Liver (tissue), 9 donors: ENCODE data around the gene TOP1. TPM values are rescaled to one million over a fixed set of nuclear protein-coding genes. Genes with fewer than 3 reads are reported as not detected.

Source experiments
- DNase-seq: peaks from one replicate; pipeline ENCODE4 v3.0.0-alpha.2; 2017; ENCODE audit warnings: low spot score
- H3K27ac ChIP-seq, 2 donors: one replicate each; pipeline ENCODE4 v1.7.0; 2013; ENCODE audit warnings: inconsistent platforms in 2 of 2, low read length in 2 of 2, control low read depth in 1 of 2, low read depth in 1 of 2, mild to moderate bottlenecking in 1 of 2
- H3K27me3 ChIP-seq, 4 donors: one replicate each; pipeline versions ENCODE4 v1.6.1 to v1.7.0; 2013; ENCODE audit warnings: low read length in 3 of 4, inconsistent platforms in 1 of 4, mild to moderate bottlenecking in 1 of 4, moderate library complexity in 1 of 4; ENCODE audit not compliant: control insufficient read depth in 4 of 4, insufficient read depth in 4 of 4
- H3K36me3 ChIP-seq, 4 donors: one replicate each; pipeline versions ENCODE4 v1.6.1 to v1.7.0; 2013; ENCODE audit warnings: low read length in 3 of 4, mild to moderate bottlenecking in 3 of 4, low read depth in 1 of 4, moderate library complexity in 1 of 4; ENCODE audit not compliant: control insufficient read depth in 4 of 4, insufficient read depth in 3 of 4
- H3K4me1 ChIP-seq, 4 donors: one replicate each; pipeline versions ENCODE4 v1.6.1 to v1.7.0; 2013; ENCODE audit warnings: low read length in 3 of 4, mild to moderate bottlenecking in 3 of 4, moderate library complexity in 1 of 4; ENCODE audit not compliant: control insufficient read depth in 4 of 4, insufficient read depth in 4 of 4
- H3K4me3 ChIP-seq, 3 donors: one replicate each; pipeline versions ENCODE4 v1.6.1 to v1.7.0; 2013; ENCODE audit warnings: low read length in 3 of 3, control low read depth in 1 of 3, low read depth in 1 of 3, mild to moderate bottlenecking in 1 of 3
- H3K9ac ChIP-seq, 2 donors: one replicate each; pipeline ENCODE4 v1.7.0; 2013; ENCODE audit warnings: low read length in 2 of 2, mild to moderate bottlenecking in 2 of 2, moderate library complexity in 2 of 2, control low read depth in 1 of 2, low read depth in 1 of 2
- H3K9me3 ChIP-seq, 4 donors: one replicate each; pipeline versions ENCODE4 v1.6.1 to v1.7.0; 2013; ENCODE audit warnings: low read length in 3 of 4; ENCODE audit not compliant: control insufficient read depth in 4 of 4
- ATF3 ChIP-seq: IDR thresholded peaks from 2 replicates; pipeline ENCODE4 v1.6.1; 2016; ENCODE audit warnings: antibody characterized with exemption
- EGR1 ChIP-seq, 2 donors: IDR thresholded peaks; 2 replicates each; pipeline ENCODE4 v1.6.1; 2016 to 2018; ENCODE audit warnings: antibody characterized with exemption in 2 of 2, low read depth in 2 of 2
- FOXA1 ChIP-seq: IDR thresholded peaks from 2 replicates; pipeline ENCODE4 v1.6.1; 2016; ENCODE audit warnings: antibody characterized with exemption
- FOXA2 ChIP-seq: IDR thresholded peaks from 2 replicates; pipeline ENCODE4 v1.6.1; 2016; ENCODE audit warnings: antibody characterized with exemption
- GABPA ChIP-seq, 2 donors: IDR thresholded peaks in 1 of 2; conservative IDR thresholded peaks in 1 of 2; 2 replicates each; pipeline ENCODE4 v1.6.1; 2016; ENCODE audit warnings: antibody characterized with exemption in 2 of 2, mild to moderate bottlenecking in 1 of 2, moderate library complexity in 1 of 2
- HNF4A ChIP-seq, 2 donors: conservative IDR thresholded peaks; 2 replicates each; pipeline ENCODE4 v1.6.1; 2016; ENCODE audit warnings: antibody characterized with exemption in 2 of 2, mild to moderate bottlenecking in 2 of 2
- HNF4G ChIP-seq: IDR thresholded peaks from 2 replicates; pipeline ENCODE4 v1.6.1; 2016; ENCODE audit warnings: antibody characterized with exemption
- JUND ChIP-seq, 2 donors: IDR thresholded peaks; 2 replicates each; pipeline ENCODE4 v1.6.1; 2016; ENCODE audit warnings: antibody characterized with exemption in 2 of 2
- MAX ChIP-seq: IDR thresholded peaks from 2 replicates; pipeline ENCODE4 v1.6.1; 2016; ENCODE audit warnings: antibody characterized with exemption
- NR2F2 ChIP-seq: IDR thresholded peaks from 2 replicates; pipeline ENCODE4 v1.6.1; 2016; ENCODE audit warnings: antibody characterized with exemption
- RAD21 ChIP-seq, 2 donors: IDR thresholded peaks; 2 replicates each; pipeline ENCODE4 v1.6.1; 2016; ENCODE audit warnings: antibody characterized with exemption in 2 of 2, mild to moderate bottlenecking in 2 of 2
- REST ChIP-seq: IDR thresholded peaks from 2 replicates; pipeline ENCODE4 v1.6.1; 2016; ENCODE audit warnings: antibody characterized with exemption, mild to moderate bottlenecking
- RXRA ChIP-seq, 2 donors: IDR thresholded peaks; 2 replicates each; pipeline ENCODE4 v1.6.1; 2017 to 2018; ENCODE audit warnings: antibody characterized with exemption in 2 of 2, mild to moderate bottlenecking in 1 of 2
- SP1 ChIP-seq: IDR thresholded peaks from 2 replicates; pipeline ENCODE4 v1.6.1; 2018; ENCODE audit warnings: antibody characterized with exemption, mild to moderate bottlenecking
- TAF1 ChIP-seq: conservative IDR thresholded peaks from 2 replicates; pipeline ENCODE4 v1.6.1; 2016; ENCODE audit warnings: antibody characterized with exemption, mild to moderate bottlenecking
- YY1 ChIP-seq: IDR thresholded peaks from 2 replicates; pipeline ENCODE4 v1.6.1; 2016; ENCODE audit warnings: antibody characterized with exemption, mild to moderate bottlenecking
- ZBTB33 ChIP-seq: IDR thresholded peaks from 2 replicates; pipeline ENCODE4 v1.6.1; 2016; ENCODE audit warnings: antibody characterized with exemption
- WGBS: extraction: QIAGEN DNeasy Blood & Tissue Kit; methylation state at CpG from one replicate; pipeline ENCODE4 v1.1.7; 2013; 5-methylcytosine and 5-hydroxymethylcytosine counted together
- polyA plus RNA-seq, 2 donors: library from polyadenylated mRNA; stranded (reverse) in 1 of 2; unstranded in 1 of 2; fragments of 200-250 nt in 1 of 2; fragments of >200 nt in 1 of 2; fragmentation: Nextera tagmentation in 1 of 2; extraction: Ambion mirVana in 1 of 2; gene quantifications; one replicate each; pipeline versions ENCODE4 v1.2.1 to v1.2.3, GENCODE V29; 2013 to 2015
- total RNA-seq, 2 donors: library from RNA; depleted of rRNA; stranded (reverse); fragments of >200 nt; gene quantifications; one replicate each; pipeline ENCODE4 v1.2.3, GENCODE V29; 2014
- donor health status: healthy.
- donor health status: healthy.
- donor health status: healthy.
- donor health status: healthy.
- donor health status: healthy.

TOP1 gene
- total and polyA plus RNA-seq, 4 donors = 13.7 to 62.1 (median 19.4) TPM

GRCh38 chr20:41145317-41145716 is 116.7 kb downstream of the TOP1 start:
- WGBS = 97% methylated on average over 2 of the region's 2 CpGs
- TF ChIP-seq MAX = no peak
- TF ChIP-seq ZBTB33 = no peak
- TF ChIP-seq SP1 = no peak
- TF ChIP-seq NR2F2 = no peak
- TF ChIP-seq JUND (IDR thresholded peaks at IDR 0.05) = no peak
- TF ChIP-seq ATF3 = no peak
- TF ChIP-seq FOXA2 = no peak
- TF ChIP-seq GABPA (IDR thresholded peaks at IDR 0.05 in 1 of 2, conservative IDR thresholded peaks at IDR 0.05 in 1 of 2) = no peak
- TF ChIP-seq HNF4A (conservative IDR thresholded peaks at IDR 0.05) = no peak
- no peak for TF ChIP-seq REST
- TF ChIP-seq RXRA (IDR thresholded peaks at IDR 0.05) = no peak
- TF ChIP-seq EGR1 (IDR thresholded peaks at IDR 0.05; ENCODE audit: low read depth in 2 of 2) = no peak
- no peak for TF ChIP-seq RAD21 (IDR thresholded peaks at IDR 0.05)
- no peak for TF ChIP-seq TAF1
- TF ChIP-seq HNF4G = no peak
- no peak for TF ChIP-seq FOXA1
- H3K4me1 ChIP-seq = peaks cover 0 to 8% (median 4%) of the 10 kb centered on the region in 4 donors

GRCh38 chr20:41145821-41146620 is 117.4 kb downstream of the TOP1 start:
- no peaks in the 10 kb centered on the region for H3K27me3 ChIP-seq
- H3K27ac ChIP-seq = no peak overlapping the region
- H3K36me3 ChIP-seq = no peaks in the 10 kb centered on the region
- no peak for DNase-seq
- no peaks in the 10 kb centered on the region for H3K9me3 ChIP-seq
- no peak overlapping the region for H3K9ac ChIP-seq
- WGBS = 80% methylated on average over 12 of the region's 12 CpGs
- H3K4me3 ChIP-seq = no peak overlapping the region
- peaks cover 0 to 8% (median 3%) of the 10 kb centered on the region in 4 donors for H3K4me1 ChIP-seq
- TF ChIP-seq ATF3 (no peak), HNF4G (no peak), EGR1 (IDR thresholded peaks at IDR 0.05; ENCODE audit: low read depth in 2 of 2) (no peak), RAD21 (IDR thresholded peaks at IDR 0.05) (no peak), ZBTB33 (no peak), REST (no peak), YY1 (no peak), JUND (IDR thresholded peaks at IDR 0.05) (no peak), FOXA2 (no peak), HNF4A (conservative IDR thresholded peaks at IDR 0.05) (no peak), SP1 (no peak), GABPA (IDR thresholded peaks at IDR 0.05 in 1 of 2, conservative IDR thresholded peaks at IDR 0.05 in 1 of 2) (no peak), MAX (no peak)

More at GRCh38 chr20:41145317-41145716, 116.7 kb downstream of the TOP1 start:
- Histone ChIP-seq H3K4me3 (no peak overlapping the region), H3K27me3 (no peaks in the 10 kb centered on the region), H3K9ac (no peak overlapping the region), H3K27ac (no peak overlapping the region), H3K36me3 (no peaks in the 10 kb centered on the region), H3K9me3 (no peaks in the 10 kb centered on the region)
- DNase-seq = no peak
